ENCODE results near the gene STX16. TPM values are rescaled to one million over a fixed set of nuclear protein-coding genes. Genes with fewer than 3 reads are reported as not detected.
"Not testable (repeated sequence)": the region's sequence is repeated elsewhere in the genome, so short reads cannot be mapped to it uniquely, and the experiment has no call there.

The STX16 gene
- total RNA-seq, 1 donor from 2014 or later, result 87.5 TPM

GRCh38 chr20:58647162-58647795 is 3.8 kb upstream of the STX16 start:
- Mint-ChIP-seq H3K4me1 (peaks cover 12% of the 10 kb centered on the region), H3K36me3 (no peaks in the 10 kb centered on the region), H3K9me3 (no peaks in the 10 kb centered on the region), H3K27ac (no peak overlapping the region), H3K4me3 (no peak overlapping the region), H3K27me3 (ENCODE audit: low read depth) (peaks cover 4% of the 10 kb centered on the region)
- TF ChIP-seq CTCF (IDR thresholded peaks at IDR 0.05; ENCODE audit: unreplicated experiment), result no peak
- peak in 1 of 2 experiments; percentile 6 for DNase-seq (ENCODE audit: low spot score in 2 of 2, unreplicated experiment in 2 of 2)

- Mint-ChIP-seq H3K36me3 (no peaks in the 10 kb centered on the region), H3K9me3 (no peaks in the 10 kb centered on the region), H3K27ac (no peak overlapping the region), H3K4me3 (no peak overlapping the region), H3K27me3 (ENCODE audit: low read depth) (no peaks in the 10 kb centered on the region), H3K4me1 (peaks cover 13% of the 10 kb centered on the region)
- TF ChIP-seq CTCF (IDR thresholded peaks at IDR 0.05; ENCODE audit: unreplicated experiment), result no peak
- peak in 1 of 2 experiments; percentile 13 for DNase-seq (ENCODE audit: low spot score in 2 of 2, unreplicated experiment in 2 of 2)
These were observed 3.1 kb upstream of the STX16 start for GRCh38 chr20:58647796-58648501.

GRCh38 chr20:58648502-58648825 is 2.6 kb upstream of the STX16 start:
- H3K27me3 Mint-ChIP-seq (ENCODE audit: low read depth); H3K27ac Mint-ChIP-seq; H3K36me3 Mint-ChIP-seq; H3K9me3 Mint-ChIP-seq: not testable (repeated sequence)
- peak overlapping the region; percentile 65 for H3K4me3 Mint-ChIP-seq
- peaks cover 18% of the 10 kb centered on the region for H3K4me1 Mint-ChIP-seq
- peak in 1 of 2 experiments; percentile 7 for DNase-seq (ENCODE audit: low spot score in 2 of 2, unreplicated experiment in 2 of 2)

- TF ChIP-seq CTCF (IDR thresholded peaks at IDR 0.05; ENCODE audit: unreplicated experiment), result no peak
- peak overlapping the region; percentile 47 for H3K27ac Mint-ChIP-seq
- H3K36me3 Mint-ChIP-seq, result no peaks in the 10 kb centered on the region
- peak overlapping the region; percentile 65 for H3K4me3 Mint-ChIP-seq
- no peaks in the 10 kb centered on the region for H3K9me3 Mint-ChIP-seq
- no peaks in the 10 kb centered on the region for H3K27me3 Mint-ChIP-seq (ENCODE audit: low read depth)
- peaks cover 22% of the 10 kb centered on the region for H3K4me1 Mint-ChIP-seq
- DNase-seq (ENCODE audit: low spot score in 2 of 2, unreplicated experiment in 2 of 2), result peak in 1 of 2 experiments; percentile 54
These were observed 1.5 kb upstream of the STX16 start for GRCh38 chr20:58649288-58650180.

- Mint-ChIP-seq H3K27ac (peak overlapping the region; percentile 96), H3K4me3 (peak overlapping the region; percentile 92), H3K36me3 (no peaks in the 10 kb centered on the region), H3K4me1 (peaks cover 25% of the 10 kb centered on the region), H3K9me3 (no peaks in the 10 kb centered on the region), H3K27me3 (ENCODE audit: low read depth) (no peaks in the 10 kb centered on the region)
- TF ChIP-seq CTCF (IDR thresholded peaks at IDR 0.05; ENCODE audit: unreplicated experiment), result no peak
- peak in 1 of 2 experiments; percentile 56 for DNase-seq (ENCODE audit: low spot score in 2 of 2, unreplicated experiment in 2 of 2)
These were observed 805 bp upstream of the STX16 start for GRCh38 chr20:58650181-58650775.
